ENCODE data around the gene CRTC1. TPM values are rescaled to one million over a fixed set of nuclear protein-coding genes. Genes with fewer than 3 reads are reported as not detected.

The CRTC1 gene
- total RNA-seq, 4 donors from 2014 or later: 1.8 to 3.6 (median 2.1) TPM

DNA sequence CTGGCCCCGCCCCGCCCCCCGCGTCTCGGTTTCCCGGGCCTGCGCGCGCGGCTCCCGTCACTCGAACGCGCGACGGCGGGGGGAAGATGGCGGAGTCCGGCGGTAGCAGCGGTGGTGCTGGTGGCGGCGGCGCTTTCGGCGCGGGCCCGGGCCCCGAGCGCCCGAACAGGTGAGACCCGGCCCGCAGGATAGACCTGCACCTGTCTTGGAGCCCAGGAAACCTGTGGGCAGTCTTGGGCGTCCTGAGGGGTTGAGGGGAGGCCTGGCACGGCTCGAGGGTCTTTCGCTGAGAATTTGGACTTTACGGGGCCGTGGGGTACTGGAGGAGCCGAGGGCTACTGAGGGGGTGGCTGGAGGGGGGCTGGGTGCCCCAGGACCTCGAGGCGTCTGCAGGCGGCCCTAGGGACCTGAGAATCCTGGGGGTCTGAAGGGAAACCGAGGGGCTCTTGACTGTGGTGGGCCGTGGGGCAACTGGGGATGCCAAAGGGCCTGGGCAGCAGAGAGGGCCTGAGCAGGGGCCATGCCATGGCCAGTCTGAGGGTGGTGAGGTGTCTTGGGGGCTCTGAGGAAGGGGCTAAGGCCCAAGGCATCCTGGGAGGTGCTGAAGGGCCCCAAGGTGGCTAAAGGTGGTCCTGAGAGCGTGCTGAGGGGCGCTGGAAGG lies 46.4 kb upstream of the CRTC1 start, which contains the start of gene KLHL26:
Gene KLHL26, plus strand, starts transcription at position 60 of the 661 bp plus-strand sequence. Its CDS starts 27 bp downstream, at position 87.
- Histone ChIP-seq H3K36me3 (no peaks in the 10 kb centered on the region), H3K27me3 (peaks cover 0 to 4% (median 0%) of the 10 kb centered on the region in 4 donors), H3K27ac (peak within 1 kb of the TSS; percentile 86 to 92 (median 90)), H3K9me3 (no peaks in the 10 kb centered on the region), H3K4me1 (peaks cover 23 to 52% (median 27%) of the 10 kb centered on the region in 3 donors), H3K4me3 (peak within 1 kb of the TSS; percentile 69 to 91 (median 78))
- intact Hi-C loops (cut with DNase I): no loop called here
- DNase-seq: no peak
- TF ChIP-seq POLR2A (IDR thresholded peaks at IDR 0.05): peak in 2 of 4 donors; percentile 66 to 68
- TF ChIP-seq, protein P1, sequence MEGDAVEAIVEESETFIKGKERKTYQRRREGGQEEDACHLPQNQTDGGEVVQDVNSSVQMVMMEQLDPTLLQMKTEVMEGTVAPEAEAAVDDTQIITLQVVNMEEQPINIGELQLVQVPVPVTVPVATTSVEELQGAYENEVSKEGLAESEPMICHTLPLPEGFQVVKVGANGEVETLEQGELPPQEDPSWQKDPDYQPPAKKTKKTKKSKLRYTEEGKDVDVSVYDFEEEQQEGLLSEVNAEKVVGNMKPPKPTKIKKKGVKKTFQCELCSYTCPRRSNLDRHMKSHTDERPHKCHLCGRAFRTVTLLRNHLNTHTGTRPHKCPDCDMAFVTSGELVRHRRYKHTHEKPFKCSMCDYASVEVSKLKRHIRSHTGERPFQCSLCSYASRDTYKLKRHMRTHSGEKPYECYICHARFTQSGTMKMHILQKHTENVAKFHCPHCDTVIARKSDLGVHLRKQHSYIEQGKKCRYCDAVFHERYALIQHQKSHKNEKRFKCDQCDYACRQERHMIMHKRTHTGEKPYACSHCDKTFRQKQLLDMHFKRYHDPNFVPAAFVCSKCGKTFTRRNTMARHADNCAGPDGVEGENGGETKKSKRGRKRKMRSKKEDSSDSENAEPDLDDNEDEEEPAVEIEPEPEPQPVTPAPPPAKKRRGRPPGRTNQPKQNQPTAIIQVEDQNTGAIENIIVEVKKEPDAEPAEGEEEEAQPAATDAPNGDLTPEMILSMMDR (IDR thresholded peaks at IDR 0.05): no peak
- 18 to 20% methylated on average over 8 to 9 of the region's 47 CpGs for WGBS, 2 donors

DNA sequence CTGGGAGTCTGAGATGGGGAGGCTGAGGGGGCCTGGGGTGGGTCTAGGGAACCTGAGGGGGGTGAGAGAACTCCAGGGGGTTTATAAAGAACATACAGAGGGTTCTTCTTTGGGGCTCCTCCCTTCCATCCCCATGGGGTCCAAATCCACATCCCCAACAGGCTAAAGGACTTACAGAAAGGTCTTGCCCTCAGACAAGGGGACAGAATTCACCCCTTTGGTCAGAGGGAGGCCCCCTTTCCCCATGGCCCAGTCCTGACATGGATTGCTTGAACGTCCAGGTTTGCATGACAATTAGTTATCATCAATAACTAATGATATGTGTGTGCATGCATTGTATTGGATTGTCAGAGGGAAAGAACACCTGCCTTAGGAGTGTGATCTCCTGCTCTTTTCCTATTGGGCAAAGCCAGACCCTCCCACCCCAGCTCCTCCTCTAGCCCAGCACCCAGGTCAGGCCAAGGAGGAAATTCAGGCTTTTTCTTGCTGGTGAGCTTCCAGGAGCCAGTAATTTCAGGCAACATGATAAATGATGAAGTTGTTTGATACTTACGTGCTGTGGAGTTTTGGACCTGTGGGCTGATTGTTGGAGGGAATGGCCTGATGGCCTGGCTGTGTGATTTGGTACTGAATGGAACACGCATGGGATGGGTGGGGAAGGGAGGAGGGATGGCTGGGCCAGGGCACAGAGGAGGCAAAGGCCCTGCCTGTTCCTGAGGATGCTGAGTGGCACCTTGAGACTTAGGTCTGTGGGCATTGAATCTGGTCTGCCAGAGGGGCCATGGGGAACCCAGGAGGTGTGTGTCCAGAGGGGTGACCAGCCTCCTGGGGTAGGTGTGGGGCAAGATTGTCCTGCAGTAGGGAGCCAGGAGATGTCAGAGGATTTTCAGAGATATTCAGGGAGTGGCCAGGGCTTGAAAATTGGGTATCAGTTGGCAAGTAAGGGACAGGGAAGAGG lies 45.5 kb upstream of the CRTC1 start:
- intact Hi-C loops (cut with DNase I): no loop called here
- peak overlapping the region; percentile 86 to 92 (median 90) for H3K27ac ChIP-seq
- 20 to 39% methylated on average over 3 of the region's 3 CpGs for WGBS, 2 donors
- H3K9me3 ChIP-seq: no peaks in the 10 kb centered on the region
- peak overlapping the region; percentile 69 to 91 (median 78) for H3K4me3 ChIP-seq
- TF ChIP-seq POLR2A (IDR thresholded peaks at IDR 0.05): no peak
- TF ChIP-seq, protein P1 (IDR thresholded peaks at IDR 0.05): no peak
- H3K36me3 ChIP-seq: no peaks in the 10 kb centered on the region
- H3K27me3 ChIP-seq: peaks cover 0 to 4% (median 0%) of the 10 kb centered on the region in 4 donors
- H3K4me1 ChIP-seq: peaks cover 23 to 52% (median 27%) of the 10 kb centered on the region in 3 donors
- no peak for DNase-seq

DNA sequence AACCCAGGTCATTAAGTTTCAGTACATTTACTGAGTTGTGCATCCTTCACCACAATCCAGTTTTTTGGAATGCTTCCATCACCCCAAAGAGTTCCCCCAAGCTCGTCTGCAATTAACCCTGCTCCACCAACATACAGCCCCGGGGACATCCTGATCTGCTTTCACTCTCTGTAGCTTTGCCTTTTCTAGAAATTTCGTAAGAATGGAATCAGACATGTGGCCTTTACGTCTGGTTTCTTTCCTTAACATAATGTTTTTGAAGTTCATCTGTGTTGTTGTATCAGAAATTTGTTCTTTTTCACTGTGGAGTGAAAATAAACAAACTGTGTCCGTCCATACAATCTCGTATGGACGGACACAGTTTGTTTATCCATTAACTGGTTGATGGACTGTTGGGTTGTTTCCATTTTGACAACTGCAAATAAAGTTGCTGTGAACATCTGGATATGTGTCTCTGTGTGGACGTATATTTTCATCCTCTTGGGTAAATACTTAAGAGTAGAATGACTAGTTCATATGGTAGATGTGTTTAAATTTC lies 43.7 kb upstream of the CRTC1 start:
- no peak for DNase-seq
- H3K9me3 ChIP-seq: no peaks in the 10 kb centered on the region
- peaks cover 26 to 55% (median 31%) of the 10 kb centered on the region in 3 donors for H3K4me1 ChIP-seq
- no peaks in the 10 kb centered on the region for H3K36me3 ChIP-seq
- 63 to 76% methylated on average over 8 of the region's 8 CpGs for WGBS, 2 donors
- H3K4me3 ChIP-seq: no peak overlapping the region
- no peak for TF ChIP-seq POLR2A (IDR thresholded peaks at IDR 0.05)
- TF ChIP-seq, protein P1 (IDR thresholded peaks at IDR 0.05): no peak
- H3K27ac ChIP-seq: peak overlapping the region in 1 of 4 donors; percentile 25
- no peaks in the 10 kb centered on the region for H3K27me3 ChIP-seq
- intact Hi-C loops (cut with DNase I): no loop called here

DNA sequence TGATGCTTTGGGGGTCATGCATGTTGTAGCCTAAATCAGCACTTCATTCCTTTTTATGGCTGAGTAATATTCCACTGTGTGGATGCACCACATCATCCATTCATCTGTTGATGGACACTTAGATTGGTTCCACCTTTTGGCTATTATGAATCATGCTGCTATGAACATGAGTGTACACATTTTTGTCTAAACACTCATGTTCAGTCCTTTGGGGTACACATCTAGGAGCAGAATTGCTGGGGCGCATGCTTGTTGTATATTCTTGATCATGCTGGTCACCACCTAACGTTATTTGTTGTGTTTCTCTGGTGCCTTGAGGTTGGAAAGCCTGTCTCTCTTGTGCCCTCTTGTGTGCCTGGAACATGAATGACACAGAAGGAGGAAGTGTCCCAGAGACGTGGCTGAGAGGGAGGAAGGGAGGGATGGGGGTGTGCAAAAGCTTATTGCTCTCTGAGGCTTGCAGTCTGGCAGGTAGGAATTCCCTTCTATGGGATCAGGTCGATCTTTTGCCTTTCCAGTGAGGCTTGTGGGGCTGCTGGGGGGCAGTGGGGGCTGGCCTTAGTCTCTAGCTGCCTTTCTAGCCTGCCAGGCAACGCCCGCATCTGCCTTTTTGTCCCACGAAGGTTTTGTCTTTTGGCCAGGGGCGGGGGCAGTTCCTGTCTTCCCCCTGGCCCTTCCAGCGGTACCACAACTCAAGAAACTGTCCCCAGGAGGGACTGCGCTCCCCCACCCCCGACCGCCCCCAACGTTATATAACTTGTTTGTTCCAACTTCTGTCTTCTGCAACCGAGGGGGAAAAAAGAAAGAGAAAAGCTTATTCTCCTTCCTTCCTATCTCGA lies 39.1 kb upstream of the CRTC1 start:
- Histone ChIP-seq H3K4me1 (peaks cover 15 to 51% (median 28%) of the 10 kb centered on the region in 3 donors), H3K27ac (peak overlapping the region in 3 of 4 donors; percentile 53 to 61 (median 61)), H3K27me3 (no peaks in the 10 kb centered on the region), H3K9me3 (no peaks in the 10 kb centered on the region), H3K4me3 (peak overlapping the region in 2 of 4 donors; percentile 3 to 28), H3K36me3 (no peaks in the 10 kb centered on the region)
- TF ChIP-seq, protein P1 (IDR thresholded peaks at IDR 0.05): no peak
- intact Hi-C loops (cut with DNase I): no loop called here
- DNase-seq: no peak
- 54 to 70% methylated on average over 5 to 14 of the region's 15 CpGs for WGBS, 2 donors
